ENCODE results near the gene NUMBL. TPM values are rescaled to one million over a fixed set of nuclear protein-coding genes. Genes with fewer than 3 reads are reported as not detected.

NUMBL gene
- total RNA-seq, 1 experiment from 2014 or later: 41.7 TPM

GRCh38 chr19:40659566-40659965, 30.9 kb downstream of the NUMBL start:
- BruUV-seq (replicated peaks): no TSS peak
- H3K9ac ChIP-seq (ENCODE audit: low read length): no peak overlapping the region
- no peak for ATAC-seq
- CTCF ChIA-PET: interaction anchor here (2.6 kb wide), 1 partner anchor 148 kb away, joined by 5 read pairs; no protein-coding TSS in a partner anchor
- TF ChIP-seq ZBTB33 (IDR thresholded peaks at IDR 0.05; ENCODE audit: extremely low read depth, insufficient replicate concordance, low read length) (no peak), SP1 (IDR thresholded peaks at IDR 0.05; ENCODE audit: low read depth) (no peak), POLR2A (IDR thresholded peaks at IDR 0.05; ENCODE audit: borderline replicate concordance, extremely low read depth, insufficient read depth, insufficient read length) (no peak), ZFX (IDR thresholded peaks at IDR 0.05) (no peak), YY1 (IDR thresholded peaks at IDR 0.05; ENCODE audit: extremely low read depth, insufficient replicate concordance, low read depth, low read length) (no peak), SRF (IDR thresholded peaks at IDR 0.05; ENCODE audit: low read depth) (no peak), ATF3 (IDR thresholded peaks at IDR 0.05) (no peak), TCF7L2 (IDR thresholded peaks at IDR 0.05; ENCODE audit: borderline replicate concordance, extremely low read depth, insufficient read depth, insufficient read length) (no peak), CEBPB (IDR thresholded peaks at IDR 0.05; ENCODE audit: low read depth) (no peak), CTCF (IDR thresholded peaks at IDR 0.05 in 2 of 3, conservative IDR thresholded peaks at IDR 0.05 in 1 of 3; ENCODE audit: borderline replicate concordance in 1 of 3, insufficient read depth in 1 of 3, low read depth in 2 of 3, low read length in 2 of 3) (no peak), EZH2phosphoT487 (IDR thresholded peaks at IDR 0.05; ENCODE audit: borderline replicate concordance) (no peak), ZNF274 (IDR thresholded peaks at IDR 0.05; ENCODE audit: low read depth, low read length) (no peak), SIN3A (IDR thresholded peaks at IDR 0.05; ENCODE audit: low read depth) (no peak)
- H2AFZ ChIP-seq (ENCODE audit: low read depth, low read length, poor library complexity, severe bottlenecking): no peak overlapping the region
- DNase-seq (ENCODE audit: low read depth, low spot score): no peak
- intact Hi-C loops (cut with micrococcal nuclease): no loop called here
- no peaks in the 10 kb centered on the region for H3K79me2 ChIP-seq (ENCODE audit: insufficient read depth, low read length)
- RAD21 ChIA-PET (ENCODE audit: low non-redundant PET in 1 of 2, low total read pairs in 2 of 2, uncharacterized antibody in 2 of 2, unreplicated experiment in 2 of 2): no interaction called here
- peaks cover 12 to 31% of the 10 kb centered on the region in 2 experiments for H3K4me1 ChIP-seq (ENCODE audit: control insufficient read depth in 1 of 2, insufficient read depth in 2 of 2, low read length in 2 of 2)
- no peaks in the 10 kb centered on the region for H3K9me3 ChIP-seq (ENCODE audit: control insufficient read depth in 1 of 2, insufficient read depth in 1 of 2, low read depth in 1 of 2, low read length in 2 of 2)
- no peak overlapping the region for H3K4me3 ChIP-seq (replicated peaks in 1 of 2; ENCODE audit: low read depth in 1 of 2, low read length in 2 of 2)
- H3K4me2 ChIP-seq (ENCODE audit: low read length): no peak overlapping the region
- H3K36me3 ChIP-seq (ENCODE audit: control insufficient read depth in 1 of 2, insufficient read depth in 2 of 2, low read length in 2 of 2): no peaks in the 10 kb centered on the region
- no peak overlapping the region for H3K27ac ChIP-seq (ENCODE audit: low read depth, low read length)
- H3K9me2 ChIP-seq (ENCODE audit: insufficient read depth): no peaks in the 10 kb centered on the region
- POLR2A ChIA-PET: no interaction called here
- no peaks in the 10 kb centered on the region for H3K27me3 ChIP-seq (ENCODE audit: insufficient read depth, low read length)
- H4K20me1 ChIP-seq (ENCODE audit: insufficient read depth): no peaks in the 10 kb centered on the region

Data from HCT116 (cell line).